Measurements from ENCODE around the gene DEXI. TPM values are rescaled to one million over a fixed set of nuclear protein-coding genes. Genes with fewer than 3 reads are reported as not detected.

Gene DEXI
- total and polyA plus RNA-seq, 9 of the 15 experiments (the other 6 are each of a cell fraction or from before 2014, with no cell fraction given), result 2.9 to 40.1 (median 22.0) TPM

- TF ChIP-seq VEZF1 (CRISPR knock-in tag; IDR thresholded peaks at IDR 0.05), result 0 out of 2 replicates have a peak, but pooled peaks have one; percentile 17
- TF ChIP-seq ARID3B (CRISPR knock-in tag; IDR thresholded peaks at IDR 0.05; ENCODE audit: borderline replicate concordance), result no peak
- peak; percentile 90 for TF ChIP-seq SMC3 (conservative IDR thresholded peaks at IDR 0.05; ENCODE audit: insufficient read depth, low read depth, low read length)
- peak; percentile 18 to 79; a peak in 3 of 4 replicates for TF ChIP-seq FOXK2 (conservative IDR thresholded peaks at IDR 0.05 in 1 of 2, IDR thresholded peaks at IDR 0.05 in 1 of 2; ENCODE audit: low read depth in 2 of 2)
- peak; percentile 66; the same call in 1 of the 2 replicates for TF ChIP-seq RB1 (IDR thresholded peaks at IDR 0.05; ENCODE audit: low read depth)
- TF ChIP-seq JUND (IDR thresholded peaks at IDR 0.05; ENCODE audit: borderline replicate concordance, low read depth, low read length), result peak; percentile 48; the same call in 1 of the 2 replicates
- TF ChIP-seq JUND (tag; IDR thresholded peaks at IDR 0.05; ENCODE audit: borderline replicate concordance, low read depth, low read length), result peak; percentile 26; the same call in 1 of the 3 replicates
- no peak for TF ChIP-seq BRF2 (IDR thresholded peaks at IDR 0.05; ENCODE audit: borderline replicate concordance, insufficient read depth, insufficient read length)
- TF ChIP-seq L3MBTL2 (IDR thresholded peaks at IDR 0.05), result 0 out of 2 replicates have a peak, but pooled peaks have one; percentile 17
- peak; percentile 24 for TF ChIP-seq ZFP36 (IDR thresholded peaks at IDR 0.05; ENCODE audit: low read depth, low read length, partially characterized antibody)
- TF ChIP-seq ZNF79 (CRISPR knock-in tag; IDR thresholded peaks at IDR 0.05; ENCODE audit: low read depth), result no peak
- TF ChIP-seq REST (IDR thresholded peaks at IDR 0.05; ENCODE audit: borderline replicate concordance), result peak; percentile 66; the same call in 1 of the 2 replicates
- TF ChIP-seq REST (CRISPR knock-in tag; IDR thresholded peaks at IDR 0.05; ENCODE audit: low read depth), result no peak
These were observed 22.0 kb upstream of the DEXI start (continued) for GRCh38 chr16:10964039-10964890.

Data from K562 (cell line).